ENCODE measurements around the gene METTL1. TPM values are rescaled to one million over a fixed set of nuclear protein-coding genes. Genes with fewer than 3 reads are reported as not detected.

Gene METTL1
- total and polyA plus RNA-seq, 2 experiments from 2014 or later, result 18.9 to 39.5 TPM

DNA sequence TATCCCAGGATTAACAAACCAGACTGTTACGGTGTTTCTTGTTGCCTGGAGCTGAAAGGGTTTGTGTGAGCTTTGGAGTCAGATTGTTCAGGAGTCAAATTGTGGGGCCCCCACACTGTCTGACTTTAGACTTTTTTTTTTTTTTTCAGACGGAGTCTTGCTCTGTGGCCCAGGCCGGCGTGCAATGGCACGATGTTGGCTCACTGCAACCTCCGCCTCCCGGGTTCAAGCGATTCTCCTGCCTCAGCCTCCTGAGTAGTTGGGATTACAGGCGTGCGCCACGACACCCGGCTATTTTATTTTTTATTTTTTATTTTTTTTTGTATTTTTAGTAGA is 11.5 kb upstream of the METTL1 start:
- Histone ChIP-seq H3K4me3 (peak overlapping the region; percentile 100), H3K27me3 (ENCODE audit: insufficient read depth) (no peaks in the 10 kb centered on the region), H2AFZ (peak overlapping the region; percentile 73; the same call in 1 of the 2 replicates), H3K4me1 (ENCODE audit: insufficient read depth) (peaks cover 5% of the 10 kb centered on the region; the same call in 1 of the 2 replicates), H3K79me2 (replicated peaks; ENCODE audit: insufficient read depth) (peaks cover 18% of the 10 kb centered on the region), H3F3A (replicated peaks; ENCODE audit: low read depth) (no peaks in the 10 kb centered on the region), H3K4me2 (peak overlapping the region; percentile 98), H4K20me1 (replicated peaks; ENCODE audit: insufficient read depth) (peaks cover 7% of the 10 kb centered on the region), H3K27ac (ENCODE audit: low read depth) (no peak overlapping the region), H3K36me3 (ENCODE audit: insufficient read depth) (peaks cover 20% of the 10 kb centered on the region; the same call in 1 of the 2 replicates), H3K9me2 (ENCODE audit: insufficient read depth) (no peaks in the 10 kb centered on the region)
- Mint-ChIP-seq H3K36me3 (ENCODE audit: low read depth) (peaks cover 31% of the 10 kb centered on the region), H3K27me3 (ENCODE audit: insufficient read depth, low read depth, poor library complexity) (peaks cover 5% of the 10 kb centered on the region), H3K4me3 (peak overlapping the region; percentile 100), H3K9me3 (no peaks in the 10 kb centered on the region), H3K27ac (no peak overlapping the region), H3K4me1 (peaks cover 4% of the 10 kb centered on the region; the same call in 1 of the 3 replicates)
- TF ChIP-seq EZH2phosphoT487 (IDR thresholded peaks at IDR 0.05; ENCODE audit: unreplicated experiment) (no peak), POLR2AphosphoS5 (IDR thresholded peaks at IDR 0.05; ENCODE audit: low read depth) (no peak), ETS1 (IDR thresholded peaks at IDR 0.05) (no peak), STAT1 (IDR thresholded peaks at IDR 0.05; ENCODE audit: unreplicated experiment) (no peak), EZH2 (IDR thresholded peaks at IDR 0.05; ENCODE audit: low read depth, unreplicated experiment) (no peak), NANOG (IDR thresholded peaks at IDR 0.05; ENCODE audit: borderline replicate concordance) (no peak), ZNF331 (CRISPR knock-in tag; IDR thresholded peaks at IDR 0.05; ENCODE audit: low read depth) (no peak), JUNB (IDR thresholded peaks at IDR 0.05; ENCODE audit: unreplicated experiment) (no peak), REST (IDR thresholded peaks at IDR 0.05; ENCODE audit: unreplicated experiment) (no peak), CREB1 (CRISPR knock-in tag; IDR thresholded peaks at IDR 0.05; ENCODE audit: low read depth) (no peak), ZNF462 (CRISPR knock-in tag; IDR thresholded peaks at IDR 0.05) (no peak), ZNF114 (CRISPR knock-in tag; IDR thresholded peaks at IDR 0.05) (no peak)
- TF ChIP-seq, protein P1, sequence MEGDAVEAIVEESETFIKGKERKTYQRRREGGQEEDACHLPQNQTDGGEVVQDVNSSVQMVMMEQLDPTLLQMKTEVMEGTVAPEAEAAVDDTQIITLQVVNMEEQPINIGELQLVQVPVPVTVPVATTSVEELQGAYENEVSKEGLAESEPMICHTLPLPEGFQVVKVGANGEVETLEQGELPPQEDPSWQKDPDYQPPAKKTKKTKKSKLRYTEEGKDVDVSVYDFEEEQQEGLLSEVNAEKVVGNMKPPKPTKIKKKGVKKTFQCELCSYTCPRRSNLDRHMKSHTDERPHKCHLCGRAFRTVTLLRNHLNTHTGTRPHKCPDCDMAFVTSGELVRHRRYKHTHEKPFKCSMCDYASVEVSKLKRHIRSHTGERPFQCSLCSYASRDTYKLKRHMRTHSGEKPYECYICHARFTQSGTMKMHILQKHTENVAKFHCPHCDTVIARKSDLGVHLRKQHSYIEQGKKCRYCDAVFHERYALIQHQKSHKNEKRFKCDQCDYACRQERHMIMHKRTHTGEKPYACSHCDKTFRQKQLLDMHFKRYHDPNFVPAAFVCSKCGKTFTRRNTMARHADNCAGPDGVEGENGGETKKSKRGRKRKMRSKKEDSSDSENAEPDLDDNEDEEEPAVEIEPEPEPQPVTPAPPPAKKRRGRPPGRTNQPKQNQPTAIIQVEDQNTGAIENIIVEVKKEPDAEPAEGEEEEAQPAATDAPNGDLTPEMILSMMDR (conservative IDR thresholded peaks at IDR 0.05; ENCODE audit: low read depth in 2 of 2), result no peak
- no peak for DNase-seq (ENCODE audit: low spot score)
- no peak for ATAC-seq
